Bronchial epithelial cell (primary cell): ENCODE data around the gene S1PR3. TPM values are rescaled to one million over a fixed set of nuclear protein-coding genes. Genes with fewer than 3 reads are reported as not detected.

Source experiments
- DNase-seq: peaks from one replicate; pipeline ENCODE4 v3.0.0-alpha.2; 2010; ENCODE audit warnings: low read depth
- FAIRE-seq: peaks from 2 replicates; lab custom pipeline; 2011; peaks lifted over from hg19 to GRCh38; lab: Jason Lieb, UNC
- H3K27me3 ChIP-seq: 2 replicates; pipeline ENCODE4 v1.5.1; 2011; ENCODE audit warnings: low read length; ENCODE audit not compliant: control insufficient read depth, insufficient read depth
- H3K36me3 ChIP-seq: 2 replicates; pipeline ENCODE4 v1.5.1; 2011; ENCODE audit warnings: low read length; ENCODE audit not compliant: control insufficient read depth, insufficient read depth
- H3K4me3 ChIP-seq: 2 replicates; pipeline ENCODE4 v1.5.1; 2011; ENCODE audit warnings: mild to moderate bottlenecking, low read depth, low read length, control low read depth
- total RNA-seq: library from RNA; depleted of rRNA; stranded (reverse); fragments of >200 nt; gene quantifications from 2 replicates; pipeline ENCODE4 v1.2.1, GENCODE V29; 2014
- TF ChIP-seq, protein P1 (sequence below): IDR thresholded peaks from 2 replicates; pipeline ENCODE4 v1.5.1; 2011; ENCODE audit warnings: mild to moderate bottlenecking, moderate library complexity, low read length, control low read depth, inconsistent platforms; ENCODE audit not compliant: insufficient read depth, severe bottlenecking

Gene S1PR3
- total RNA-seq, 1 donor from 2014 or later: 0.79 TPM

DNA sequence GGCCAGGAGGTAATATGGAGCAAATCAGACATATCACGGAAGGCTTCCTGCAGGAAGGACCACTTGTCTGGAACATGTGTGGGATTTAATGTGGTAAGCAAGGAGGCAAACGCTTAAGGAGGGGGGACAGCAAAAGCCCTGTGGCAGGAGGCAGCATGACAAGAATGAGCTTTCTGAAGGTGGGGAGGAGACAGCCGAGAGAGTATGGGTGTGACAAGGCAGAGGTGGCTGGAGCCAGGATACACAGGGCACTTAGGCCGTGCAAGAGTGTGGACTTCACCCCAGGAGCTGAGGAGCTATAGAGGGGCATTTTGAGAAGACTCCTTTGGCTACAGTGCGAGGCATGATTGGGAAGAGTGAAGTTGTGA lies 14.4 kb upstream of the S1PR3 start:
- TF ChIP-seq, protein P1, sequence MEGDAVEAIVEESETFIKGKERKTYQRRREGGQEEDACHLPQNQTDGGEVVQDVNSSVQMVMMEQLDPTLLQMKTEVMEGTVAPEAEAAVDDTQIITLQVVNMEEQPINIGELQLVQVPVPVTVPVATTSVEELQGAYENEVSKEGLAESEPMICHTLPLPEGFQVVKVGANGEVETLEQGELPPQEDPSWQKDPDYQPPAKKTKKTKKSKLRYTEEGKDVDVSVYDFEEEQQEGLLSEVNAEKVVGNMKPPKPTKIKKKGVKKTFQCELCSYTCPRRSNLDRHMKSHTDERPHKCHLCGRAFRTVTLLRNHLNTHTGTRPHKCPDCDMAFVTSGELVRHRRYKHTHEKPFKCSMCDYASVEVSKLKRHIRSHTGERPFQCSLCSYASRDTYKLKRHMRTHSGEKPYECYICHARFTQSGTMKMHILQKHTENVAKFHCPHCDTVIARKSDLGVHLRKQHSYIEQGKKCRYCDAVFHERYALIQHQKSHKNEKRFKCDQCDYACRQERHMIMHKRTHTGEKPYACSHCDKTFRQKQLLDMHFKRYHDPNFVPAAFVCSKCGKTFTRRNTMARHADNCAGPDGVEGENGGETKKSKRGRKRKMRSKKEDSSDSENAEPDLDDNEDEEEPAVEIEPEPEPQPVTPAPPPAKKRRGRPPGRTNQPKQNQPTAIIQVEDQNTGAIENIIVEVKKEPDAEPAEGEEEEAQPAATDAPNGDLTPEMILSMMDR: no peak
- H3K4me3 ChIP-seq: no peak overlapping the region
- H3K36me3 ChIP-seq: no peaks in the 10 kb centered on the region
- DNase-seq: no peak
- FAIRE-seq: no peak
- H3K27me3 ChIP-seq: no peaks in the 10 kb centered on the region

DNA sequence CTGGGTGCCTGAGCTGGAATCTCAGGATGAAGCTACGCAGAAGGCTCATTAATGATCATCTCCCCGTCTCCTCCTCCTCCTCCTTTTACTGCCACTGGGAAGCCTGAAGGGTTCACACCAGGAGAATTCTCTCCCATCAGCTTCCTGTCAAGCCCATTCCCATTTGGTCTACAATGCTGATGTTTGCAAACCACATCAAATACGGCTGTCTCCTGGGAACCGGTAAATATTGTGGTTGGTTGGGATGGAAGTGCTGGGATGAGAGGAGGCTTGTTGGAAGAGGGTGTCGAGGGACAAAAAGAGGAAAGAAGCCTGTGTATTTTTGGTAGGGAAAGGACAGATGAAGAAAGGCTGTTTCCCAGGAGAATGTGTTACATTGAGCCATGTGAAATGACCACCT lies 13.2 kb upstream of the S1PR3 start:
- no peak for FAIRE-seq
- Histone ChIP-seq H3K27me3 (no peaks in the 10 kb centered on the region), H3K36me3 (no peaks in the 10 kb centered on the region), H3K4me3 (no peak overlapping the region)
- TF ChIP-seq, protein P1: no peak
- DNase-seq: no peak

DNA sequence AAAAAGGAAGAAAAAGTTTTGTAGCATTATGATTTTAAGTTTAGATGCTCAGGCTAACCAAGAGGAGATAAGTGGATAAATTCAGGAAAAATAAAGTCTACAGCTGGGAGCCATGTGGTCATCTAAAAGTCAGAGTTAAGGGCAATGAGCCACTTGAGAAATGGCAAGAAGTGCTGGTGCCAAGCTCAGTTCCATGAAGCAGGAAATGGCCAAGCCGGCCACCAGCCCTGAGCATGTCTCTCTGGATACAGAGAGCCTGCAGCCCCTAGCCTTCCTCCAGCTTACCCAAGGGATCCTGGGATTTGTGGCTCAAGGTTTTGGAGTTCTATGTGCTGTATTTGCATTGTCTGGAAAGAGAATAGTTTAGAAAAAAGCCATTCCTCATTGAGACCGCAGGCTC lies 12.2 kb upstream of the S1PR3 start:
- FAIRE-seq (no peak), DNase-seq (no peak)
- no peaks in the 10 kb centered on the region for H3K27me3 ChIP-seq
- H3K4me3 ChIP-seq: no peak overlapping the region
- H3K36me3 ChIP-seq: no peaks in the 10 kb centered on the region
- TF ChIP-seq, protein P1: no peak

DNA sequence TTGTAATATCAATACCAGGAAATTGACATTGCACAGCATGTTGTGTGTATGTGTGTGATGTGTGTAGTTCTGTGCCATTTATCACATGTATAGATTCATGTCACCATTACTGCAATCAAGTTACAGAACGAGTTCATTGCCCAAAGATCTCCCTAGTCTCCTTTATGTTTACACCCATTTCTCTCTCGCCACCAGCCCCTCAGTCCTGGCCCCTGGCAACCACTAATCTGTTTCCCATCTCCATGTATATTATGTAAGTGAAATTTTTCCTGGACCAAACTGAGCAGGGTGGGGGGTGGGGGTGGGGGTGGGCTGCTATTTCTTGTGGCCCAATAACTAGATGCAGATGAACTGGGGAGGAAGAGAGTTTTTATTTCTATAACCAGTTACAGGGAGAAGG lies 11.5 kb upstream of the S1PR3 start:
- FAIRE-seq: no peak
- Histone ChIP-seq H3K4me3 (no peak overlapping the region), H3K36me3 (no peaks in the 10 kb centered on the region), H3K27me3 (no peaks in the 10 kb centered on the region)
- no peak for DNase-seq
- TF ChIP-seq, protein P1: no peak

DNA sequence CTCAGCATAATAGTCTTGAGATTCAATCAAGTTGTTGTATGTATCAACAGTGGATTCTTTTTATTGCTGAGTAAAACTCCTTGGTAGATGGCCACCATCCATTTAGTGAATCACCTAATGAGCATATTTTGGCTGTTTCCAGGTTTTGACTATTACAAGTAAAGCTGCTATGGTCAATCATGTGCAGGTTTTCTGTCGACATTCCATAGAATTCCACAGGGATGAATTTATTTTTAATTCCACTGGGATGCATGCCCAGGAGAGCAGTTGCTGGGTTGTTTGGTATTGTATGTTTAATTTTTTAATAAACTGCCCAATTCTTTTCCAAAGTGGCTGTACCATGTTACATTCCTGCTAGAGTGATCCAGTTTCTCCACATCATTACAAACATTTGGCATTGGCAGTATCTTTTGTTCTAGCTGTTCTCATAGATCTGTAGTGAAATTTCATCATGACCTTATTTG lies 10.5 kb upstream of the S1PR3 start:
- no peak for DNase-seq
- no peaks in the 10 kb centered on the region for H3K36me3 ChIP-seq
- FAIRE-seq: no peak

More for the DNA sequence above, 10.5 kb upstream of the S1PR3 start:
- TF ChIP-seq, protein P1: no peak
- Histone ChIP-seq H3K4me3 (no peak overlapping the region), H3K27me3 (no peaks in the 10 kb centered on the region)
